ENCODE measurements around the gene TEX22. TPM values are rescaled to one million over a fixed set of nuclear protein-coding genes. Genes with fewer than 3 reads are reported as not detected.

Gene TEX22
- total and polyA plus RNA-seq, 2 experiments from 2014 or later: 0.21 TPM

DNA sequence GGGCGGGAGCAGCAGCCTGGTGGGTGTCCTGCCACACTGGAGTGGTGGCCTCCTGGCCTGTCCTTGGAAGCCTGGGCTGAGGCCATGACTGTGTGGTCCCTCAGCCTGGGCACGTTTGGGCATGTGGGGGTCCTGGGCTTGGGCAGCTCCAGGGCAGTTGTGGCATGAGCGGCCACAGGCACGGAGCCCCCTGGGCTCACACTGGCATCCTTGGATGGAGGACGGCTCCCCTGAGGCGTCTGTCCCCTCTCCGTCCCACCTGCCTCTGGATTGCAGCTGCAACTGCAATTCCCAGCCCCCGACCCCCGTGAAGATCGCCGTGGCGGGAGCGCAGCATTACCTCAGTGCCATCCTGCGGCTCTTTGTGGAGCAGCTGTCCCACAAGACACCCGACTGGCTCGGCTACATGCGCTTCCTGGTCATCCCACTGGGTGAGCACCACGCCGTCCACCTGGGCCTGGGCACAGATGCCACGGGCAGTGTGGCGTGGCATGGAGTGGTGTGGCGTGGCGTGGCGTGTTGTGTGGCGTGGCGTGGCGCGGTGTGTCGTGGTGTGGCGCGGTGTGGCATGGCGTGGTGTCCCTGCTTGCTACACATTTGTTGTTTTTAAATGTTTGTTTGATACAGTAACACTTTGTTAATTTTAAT is 15.1 kb upstream of the TEX22 start:
- no peak overlapping the region for H3K4me3 Mint-ChIP-seq
- Histone ChIP-seq H4K20me1 (replicated peaks; ENCODE audit: insufficient read depth) (no peaks in the 10 kb centered on the region), H3K4me1 (ENCODE audit: insufficient read depth) (no peaks in the 10 kb centered on the region), H3K27me3 (ENCODE audit: insufficient read depth) (no peaks in the 10 kb centered on the region), H3F3A (replicated peaks; ENCODE audit: low read depth) (0 out of 2 replicates have a peak, but pooled peaks cover 2% of the 10 kb centered on the region), H3K27ac (ENCODE audit: low read depth) (no peak overlapping the region), H2AFZ (no peak overlapping the region), H3K36me3 (ENCODE audit: insufficient read depth) (no peaks in the 10 kb centered on the region), H3K4me2 (no peak overlapping the region), H3K9me2 (ENCODE audit: insufficient read depth) (no peaks in the 10 kb centered on the region), H3K79me2 (replicated peaks; ENCODE audit: insufficient read depth) (no peaks in the 10 kb centered on the region), H3K4me3 (no peak overlapping the region)
- TF ChIP-seq STAT1 (IDR thresholded peaks at IDR 0.05; ENCODE audit: unreplicated experiment): no peak
- H3K27ac Mint-ChIP-seq: no peak overlapping the region
- H3K9me3 Mint-ChIP-seq: no peaks in the 10 kb centered on the region
- no peaks in the 10 kb centered on the region for H3K4me1 Mint-ChIP-seq
- peaks cover 15% of the 10 kb centered on the region for H3K36me3 Mint-ChIP-seq (ENCODE audit: low read depth)
- peaks cover 4% of the 10 kb centered on the region for H3K27me3 Mint-ChIP-seq (ENCODE audit: insufficient read depth, low read depth, poor library complexity)
- ATAC-seq (no peak), DNase-seq (ENCODE audit: low spot score) (no peak)

DNA sequence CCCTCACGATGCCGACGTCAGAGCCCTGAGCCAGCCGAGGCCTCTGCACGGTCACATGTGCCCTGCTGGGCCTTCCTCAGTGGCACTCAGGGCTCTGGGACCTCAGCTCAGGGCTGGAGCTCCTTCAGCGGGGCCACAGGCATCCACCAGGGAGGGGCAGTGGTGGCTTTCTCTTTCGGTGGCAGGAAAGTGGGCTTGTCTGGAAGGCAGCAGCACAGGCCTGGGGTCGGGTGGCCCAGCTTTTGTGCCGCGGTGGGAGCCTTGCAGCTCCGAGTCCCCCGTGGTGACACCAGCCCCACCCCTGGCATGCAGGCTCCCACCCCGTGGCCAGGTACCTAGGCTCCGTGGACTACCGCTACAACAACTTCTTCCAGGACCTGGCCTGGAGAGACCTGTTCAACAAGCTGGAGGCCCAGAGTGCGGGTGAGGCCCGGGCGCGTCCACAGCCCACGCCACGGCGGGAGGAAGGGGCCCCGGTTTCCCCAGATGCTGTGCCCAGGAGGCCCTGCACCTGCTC is 14.2 kb upstream of the TEX22 start:
- Histone ChIP-seq H3K4me3 (no peak overlapping the region), H3F3A (replicated peaks; ENCODE audit: low read depth) (0 out of 2 replicates have a peak, but pooled peaks cover 2% of the 10 kb centered on the region), H3K79me2 (replicated peaks; ENCODE audit: insufficient read depth) (no peaks in the 10 kb centered on the region), H4K20me1 (replicated peaks; ENCODE audit: insufficient read depth) (no peaks in the 10 kb centered on the region), H3K4me1 (ENCODE audit: insufficient read depth) (no peaks in the 10 kb centered on the region), H3K4me2 (no peak overlapping the region), H3K27me3 (ENCODE audit: insufficient read depth) (no peaks in the 10 kb centered on the region), H3K27ac (ENCODE audit: low read depth) (no peak overlapping the region), H2AFZ (no peak overlapping the region), H3K9me2 (ENCODE audit: insufficient read depth) (no peaks in the 10 kb centered on the region), H3K36me3 (ENCODE audit: insufficient read depth) (no peaks in the 10 kb centered on the region)
- no peaks in the 10 kb centered on the region for H3K4me1 Mint-ChIP-seq
- no peak for ATAC-seq
- H3K9me3 Mint-ChIP-seq: no peaks in the 10 kb centered on the region
- peaks cover 4% of the 10 kb centered on the region for H3K27me3 Mint-ChIP-seq (ENCODE audit: insufficient read depth, low read depth, poor library complexity)
- H3K4me3 Mint-ChIP-seq: no peak overlapping the region
- no peak for DNase-seq (ENCODE audit: low spot score)
- TF ChIP-seq, protein P1, sequence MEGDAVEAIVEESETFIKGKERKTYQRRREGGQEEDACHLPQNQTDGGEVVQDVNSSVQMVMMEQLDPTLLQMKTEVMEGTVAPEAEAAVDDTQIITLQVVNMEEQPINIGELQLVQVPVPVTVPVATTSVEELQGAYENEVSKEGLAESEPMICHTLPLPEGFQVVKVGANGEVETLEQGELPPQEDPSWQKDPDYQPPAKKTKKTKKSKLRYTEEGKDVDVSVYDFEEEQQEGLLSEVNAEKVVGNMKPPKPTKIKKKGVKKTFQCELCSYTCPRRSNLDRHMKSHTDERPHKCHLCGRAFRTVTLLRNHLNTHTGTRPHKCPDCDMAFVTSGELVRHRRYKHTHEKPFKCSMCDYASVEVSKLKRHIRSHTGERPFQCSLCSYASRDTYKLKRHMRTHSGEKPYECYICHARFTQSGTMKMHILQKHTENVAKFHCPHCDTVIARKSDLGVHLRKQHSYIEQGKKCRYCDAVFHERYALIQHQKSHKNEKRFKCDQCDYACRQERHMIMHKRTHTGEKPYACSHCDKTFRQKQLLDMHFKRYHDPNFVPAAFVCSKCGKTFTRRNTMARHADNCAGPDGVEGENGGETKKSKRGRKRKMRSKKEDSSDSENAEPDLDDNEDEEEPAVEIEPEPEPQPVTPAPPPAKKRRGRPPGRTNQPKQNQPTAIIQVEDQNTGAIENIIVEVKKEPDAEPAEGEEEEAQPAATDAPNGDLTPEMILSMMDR (conservative IDR thresholded peaks at IDR 0.05; ENCODE audit: low read depth in 2 of 2): no peak
- TF ChIP-seq EZH2phosphoT487 (IDR thresholded peaks at IDR 0.05; ENCODE audit: unreplicated experiment) (no peak), ZNF114 (CRISPR knock-in tag; IDR thresholded peaks at IDR 0.05) (no peak), CREB1 (CRISPR knock-in tag; IDR thresholded peaks at IDR 0.05; ENCODE audit: low read depth) (no peak), JUNB (IDR thresholded peaks at IDR 0.05; ENCODE audit: unreplicated experiment) (no peak), NANOG (IDR thresholded peaks at IDR 0.05; ENCODE audit: borderline replicate concordance) (no peak), STAT1 (IDR thresholded peaks at IDR 0.05; ENCODE audit: unreplicated experiment) (no peak), ZNF331 (CRISPR knock-in tag; IDR thresholded peaks at IDR 0.05; ENCODE audit: low read depth) (no peak)
- TF ChIP-seq, protein P2, sequence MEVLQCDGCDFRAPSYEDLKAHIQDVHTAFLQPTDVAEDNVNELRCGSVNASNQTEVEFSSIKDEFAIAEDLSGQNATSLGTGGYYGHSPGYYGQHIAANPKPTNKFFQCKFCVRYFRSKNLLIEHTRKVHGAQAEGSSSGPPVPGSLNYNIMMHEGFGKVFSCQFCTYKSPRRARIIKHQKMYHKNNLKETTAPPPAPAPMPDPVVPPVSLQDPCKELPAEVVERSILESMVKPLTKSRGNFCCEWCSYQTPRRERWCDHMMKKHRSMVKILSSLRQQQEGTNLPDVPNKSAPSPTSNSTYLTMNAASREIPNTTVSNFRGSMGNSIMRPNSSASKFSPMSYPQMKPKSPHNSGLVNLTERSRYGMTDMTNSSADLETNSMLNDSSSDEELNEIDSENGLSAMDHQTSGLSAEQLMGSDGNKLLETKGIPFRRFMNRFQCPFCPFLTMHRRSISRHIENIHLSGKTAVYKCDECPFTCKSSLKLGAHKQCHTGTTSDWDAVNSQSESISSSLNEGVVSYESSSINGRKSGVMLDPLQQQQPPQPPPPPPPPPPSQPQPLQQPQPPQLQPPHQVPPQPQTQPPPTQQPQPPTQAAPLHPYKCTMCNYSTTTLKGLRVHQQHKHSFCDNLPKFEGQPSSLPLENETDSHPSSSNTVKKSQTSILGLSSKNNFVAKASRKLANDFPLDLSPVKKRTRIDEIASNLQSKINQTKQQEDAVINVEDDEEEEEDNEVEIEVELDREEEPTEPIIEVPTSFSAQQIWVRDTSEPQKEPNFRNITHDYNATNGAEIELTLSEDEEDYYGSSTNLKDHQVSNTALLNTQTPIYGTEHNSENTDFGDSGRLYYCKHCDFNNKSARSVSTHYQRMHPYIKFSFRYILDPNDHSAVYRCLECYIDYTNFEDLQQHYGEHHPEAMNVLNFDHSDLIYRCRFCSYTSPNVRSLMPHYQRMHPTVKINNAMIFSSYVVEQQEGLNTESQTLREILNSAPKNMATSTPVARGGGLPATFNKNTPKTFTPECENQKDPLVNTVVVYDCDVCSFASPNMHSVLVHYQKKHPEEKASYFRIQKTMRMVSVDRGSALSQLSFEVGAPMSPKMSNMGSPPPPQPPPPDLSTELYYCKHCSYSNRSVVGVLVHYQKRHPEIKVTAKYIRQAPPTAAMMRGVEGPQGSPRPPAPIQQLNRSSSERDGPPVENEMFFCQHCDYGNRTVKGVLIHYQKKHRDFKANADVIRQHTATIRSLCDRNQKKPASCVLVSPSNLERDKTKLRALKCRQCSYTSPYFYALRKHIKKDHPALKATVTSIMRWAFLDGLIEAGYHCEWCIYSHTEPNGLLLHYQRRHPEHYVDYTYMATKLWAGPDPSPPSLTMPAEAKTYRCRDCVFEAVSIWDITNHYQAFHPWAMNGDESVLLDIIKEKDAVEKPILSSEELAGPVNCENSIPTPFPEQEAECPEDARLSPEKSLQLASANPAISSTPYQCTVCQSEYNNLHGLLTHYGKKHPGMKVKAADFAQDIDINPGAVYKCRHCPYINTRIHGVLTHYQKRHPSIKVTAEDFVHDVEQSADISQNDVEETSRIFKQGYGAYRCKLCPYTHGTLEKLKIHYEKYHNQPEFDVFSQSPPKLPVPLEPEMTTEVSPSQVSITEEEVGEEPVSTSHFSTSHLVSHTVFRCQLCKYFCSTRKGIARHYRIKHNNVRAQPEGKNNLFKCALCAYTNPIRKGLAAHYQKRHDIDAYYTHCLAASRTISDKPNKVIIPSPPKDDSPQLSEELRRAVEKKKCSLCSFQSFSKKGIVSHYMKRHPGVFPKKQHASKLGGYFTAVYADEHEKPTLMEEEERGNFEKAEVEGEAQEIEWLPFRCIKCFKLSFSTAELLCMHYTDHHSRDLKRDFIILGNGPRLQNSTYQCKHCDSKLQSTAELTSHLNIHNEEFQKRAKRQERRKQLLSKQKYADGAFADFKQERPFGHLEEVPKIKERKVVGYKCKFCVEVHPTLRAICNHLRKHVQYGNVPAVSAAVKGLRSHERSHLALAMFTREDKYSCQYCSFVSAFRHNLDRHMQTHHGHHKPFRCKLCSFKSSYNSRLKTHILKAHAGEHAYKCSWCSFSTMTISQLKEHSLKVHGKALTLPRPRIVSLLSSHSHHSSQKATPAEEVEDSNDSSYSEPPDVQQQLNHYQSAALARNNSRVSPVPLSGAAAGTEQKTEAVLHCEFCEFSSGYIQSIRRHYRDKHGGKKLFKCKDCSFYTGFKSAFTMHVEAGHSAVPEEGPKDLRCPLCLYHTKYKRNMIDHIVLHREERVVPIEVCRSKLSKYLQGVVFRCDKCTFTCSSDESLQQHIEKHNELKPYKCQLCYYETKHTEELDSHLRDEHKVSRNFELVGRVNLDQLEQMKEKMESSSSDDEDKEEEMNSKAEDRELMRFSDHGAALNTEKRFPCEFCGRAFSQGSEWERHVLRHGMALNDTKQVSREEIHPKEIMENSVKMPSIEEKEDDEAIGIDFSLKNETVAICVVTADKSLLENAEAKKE (CRISPR knock-in tag; IDR thresholded peaks at IDR 0.05): no peak
- TF ChIP-seq, protein P3, sequence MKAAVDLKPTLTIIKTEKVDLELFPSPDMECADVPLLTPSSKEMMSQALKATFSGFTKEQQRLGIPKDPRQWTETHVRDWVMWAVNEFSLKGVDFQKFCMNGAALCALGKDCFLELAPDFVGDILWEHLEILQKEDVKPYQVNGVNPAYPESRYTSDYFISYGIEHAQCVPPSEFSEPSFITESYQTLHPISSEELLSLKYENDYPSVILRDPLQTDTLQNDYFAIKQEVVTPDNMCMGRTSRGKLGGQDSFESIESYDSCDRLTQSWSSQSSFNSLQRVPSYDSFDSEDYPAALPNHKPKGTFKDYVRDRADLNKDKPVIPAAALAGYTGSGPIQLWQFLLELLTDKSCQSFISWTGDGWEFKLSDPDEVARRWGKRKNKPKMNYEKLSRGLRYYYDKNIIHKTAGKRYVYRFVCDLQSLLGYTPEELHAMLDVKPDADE (IDR thresholded peaks at IDR 0.05): no peak
- no peak overlapping the region for H3K27ac Mint-ChIP-seq
- peaks cover 15% of the 10 kb centered on the region for H3K36me3 Mint-ChIP-seq (ENCODE audit: low read depth)
